H1 (cell line): ENCODE results near the gene HSPA4L. TPM values are rescaled to one million over a fixed set of nuclear protein-coding genes. Genes with fewer than 3 reads are reported as not detected.

Source experiments
- ATF3 ChIP-seq: IDR thresholded peaks from 2 replicates; pipeline ENCODE4 v1.6.1; 2011; ENCODE audit warnings: low read depth, mild to moderate bottlenecking, low read length; ENCODE audit not compliant: insufficient read depth
- GABPA ChIP-seq: IDR thresholded peaks from 2 replicates; pipeline ENCODE4 v1.6.1; 2011; ENCODE audit warnings: mild to moderate bottlenecking, low read length, moderate library complexity, borderline replicate concordance; ENCODE audit not compliant: insufficient read depth
- GTF2F1 ChIP-seq: IDR thresholded peaks from 2 replicates; pipeline ENCODE4 v1.6.1; 2012; ENCODE audit warnings: low read depth, low read length, improper control_type of control experiment, borderline replicate concordance
- NRF1 ChIP-seq: IDR thresholded peaks from 2 replicates; pipeline ENCODE4 v1.6.1; 2011; ENCODE audit warnings: mild to moderate bottlenecking, low read depth, low read length, improper control_type of control experiment
- POLR2AphosphoS5 ChIP-seq: IDR thresholded peaks from 2 replicates; pipeline ENCODE4 v1.6.1; 2011; ENCODE audit warnings: low read depth, low read length
- POU5F1 ChIP-seq: IDR thresholded peaks from 2 replicates; pipeline ENCODE4 v1.6.1; 2011; ENCODE audit warnings: low read depth, mild to moderate bottlenecking, low read length, moderate library complexity
- SP2 ChIP-seq: IDR thresholded peaks from 2 replicates; pipeline ENCODE4 v1.6.1; 2012; ENCODE audit warnings: mild to moderate bottlenecking, low read length, inconsistent platforms
- polyA plus RNA-seq, 7 experiments: library from polyadenylated mRNA; depleted of rRNA in 3 of 7; stranded (reverse) in 5 of 7; unstranded in 2 of 7; fragments of >200 nt in 5 of 7; fragments of 200-250 nt in 2 of 7; gene quantifications; 1 replicate in 5 of 7; 2 replicates in 1 of 7; 4 replicates in 1 of 7; pipeline versions ENCODE4 v1.2.1 to v1.2.3, GENCODE V29; 2011 to 2013; ENCODE audit warnings: missing spikeins in 2 of 7, mixed read lengths in 2 of 7
- total RNA-seq: library from RNA; stranded (reverse); fragmentation: NEBNext Ultra II Directional; extraction: Animal tissue kit (Norgen Biotek cat#: 25700); gene quantifications from 2 replicates; pipeline ENCODE4 v1.2.1, GENCODE V29; 2021

Gene HSPA4L
- total and polyA plus RNA-seq, 2 of the 8 experiments (the other 6 are each of a cell fraction or from before 2014, with no cell fraction given) = 0.65 to 4.7 TPM

- TF ChIP-seq ATF3 (no peak), NRF1 (no peak), GTF2F1 (no peak), SP2 (no peak), GABPA (no peak), POU5F1 (no peak), POLR2AphosphoS5 (no peak)
Observed at GRCh38 chr4:127772769-127773671, 9.1 kb upstream of the HSPA4L start (continued).
